K562 (cell line): ENCODE data around the gene MMP26. TPM values are rescaled to one million over a fixed set of nuclear protein-coding genes. Genes with fewer than 3 reads are reported as not detected.

Experiments used
- ZBTB11 ChIP-seq, 3 experiments: fragments of 200-800 bp in 1 of 3; fragments of 250-450 bp in 1 of 3; fragments of 450-650 bp in 1 of 3; sonication (Bioruptor Pico) in 1 of 3; sonication (Bioruptor generic) in 1 of 3; formaldehyde crosslinking in 1 of 3; IDR thresholded peaks; 2 replicates each; pipeline versions ENCODE4 v1.6.1 to v1.8.0; 2016 to 2022; ENCODE audit warnings: mild to moderate bottlenecking in 2 of 3, missing genetic modification characterization in 2 of 3, missing compliant biosample characterization in 1 of 3, moderate library complexity in 1 of 3
- polyA plus RNA-seq, 8 experiments: library from polyadenylated mRNA; depleted of rRNA in 4 of 8; stranded (reverse) in 5 of 8; unstranded in 3 of 8; fragments of >200 nt; fragmentation: Nextera tagmentation in 2 of 8; fragmentation: Illumina TruSeq in 1 of 8; extraction: Ambion mirVana in 2 of 8; extraction: Trizol in 1 of 8; gene quantifications; 2 replicates each; pipeline versions ENCODE4 v1.2.1 to v1.2.3, GENCODE V29; 2011 to 2014; ENCODE audit warnings: inconsistent platforms in 1 of 8, missing spikeins in 1 of 8
- total RNA-seq, 7 experiments: library from RNA; depleted of rRNA in 6 of 7; stranded (reverse); fragments of >200 nt in 6 of 7; fragmentation: Illumina TruSeq in 2 of 7; extraction: Trizol in 2 of 7; gene quantifications; 2 replicates each; pipeline versions ENCODE4 v1.2.1 to v1.2.3, GENCODE V29; 2011 to 2021; ENCODE audit warnings: low replicate concordance in 1 of 7
- TF ChIP-seq, protein P1 (sequence below): fragments of 150-350 bp; conservative IDR thresholded peaks from 2 replicates; pipeline ENCODE4 v1.6.1; 2014; ENCODE audit warnings: low read length

The MMP26 gene
- total and polyA plus RNA-seq, 9 of the 15 experiments (the other 6 are each of a cell fraction or from before 2014, with no cell fraction given): not detected

DNA sequence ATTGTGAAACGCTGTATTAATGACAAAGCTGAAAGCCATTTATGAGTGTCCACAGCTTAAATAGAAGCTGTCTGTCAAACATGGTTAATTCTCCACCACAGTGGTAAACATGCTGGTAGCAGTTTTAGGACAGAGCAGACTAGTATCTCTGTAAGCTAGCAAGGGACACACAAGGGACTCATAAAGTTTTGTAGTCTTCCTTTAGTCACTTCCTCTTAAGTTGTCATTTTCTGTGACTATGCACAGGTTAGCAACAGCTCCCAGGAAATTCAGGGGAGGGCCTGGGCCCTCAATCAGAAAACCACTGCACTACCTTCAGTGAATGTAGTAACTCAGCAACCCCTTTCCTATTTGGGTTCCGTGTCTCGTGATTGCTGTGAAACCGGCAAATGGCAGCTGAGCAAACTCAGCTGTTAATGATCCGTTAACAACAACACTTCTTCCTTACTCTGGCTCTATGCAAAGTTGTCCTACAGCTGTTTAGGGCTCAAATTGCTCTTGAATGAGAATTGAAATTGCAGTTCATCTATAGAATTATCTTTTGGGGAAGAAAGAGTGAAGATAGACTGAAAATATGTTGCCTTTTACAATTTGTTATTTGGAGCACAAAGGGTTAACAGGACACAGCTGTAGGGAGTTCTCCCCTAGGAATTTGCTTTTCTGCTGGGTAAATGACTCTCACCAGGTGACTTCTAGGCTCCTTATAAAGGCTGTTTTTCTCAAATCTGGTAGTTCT is at the start of gene MMP26 (continued):
- TF ChIP-seq ZBTB11 (CRISPR knock-in tag; IDR thresholded peaks at IDR 0.05): no peak
- TF ChIP-seq, protein P1, sequence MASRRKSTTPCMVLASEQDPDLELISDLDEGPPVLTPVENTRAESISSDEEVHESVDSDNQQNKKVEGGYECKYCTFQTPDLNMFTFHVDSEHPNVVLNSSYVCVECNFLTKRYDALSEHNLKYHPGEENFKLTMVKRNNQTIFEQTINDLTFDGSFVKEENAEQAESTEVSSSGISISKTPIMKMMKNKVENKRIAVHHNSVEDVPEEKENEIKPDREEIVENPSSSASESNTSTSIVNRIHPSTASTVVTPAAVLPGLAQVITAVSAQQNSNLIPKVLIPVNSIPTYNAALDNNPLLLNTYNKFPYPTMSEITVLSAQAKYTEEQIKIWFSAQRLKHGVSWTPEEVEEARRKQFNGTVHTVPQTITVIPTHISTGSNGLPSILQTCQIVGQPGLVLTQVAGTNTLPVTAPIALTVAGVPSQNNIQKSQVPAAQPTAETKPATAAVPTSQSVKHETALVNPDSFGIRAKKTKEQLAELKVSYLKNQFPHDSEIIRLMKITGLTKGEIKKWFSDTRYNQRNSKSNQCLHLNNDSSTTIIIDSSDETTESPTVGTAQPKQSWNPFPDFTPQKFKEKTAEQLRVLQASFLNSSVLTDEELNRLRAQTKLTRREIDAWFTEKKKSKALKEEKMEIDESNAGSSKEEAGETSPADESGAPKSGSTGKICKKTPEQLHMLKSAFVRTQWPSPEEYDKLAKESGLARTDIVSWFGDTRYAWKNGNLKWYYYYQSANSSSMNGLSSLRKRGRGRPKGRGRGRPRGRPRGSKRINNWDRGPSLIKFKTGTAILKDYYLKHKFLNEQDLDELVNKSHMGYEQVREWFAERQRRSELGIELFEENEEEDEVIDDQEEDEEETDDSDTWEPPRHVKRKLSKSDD: no peak
